HEK293 (cell line): ENCODE data around the gene SCNN1A.

Source experiments
- KLF10 ChIP-seq: fragments of 450-650 bp; IDR thresholded peaks from 2 replicates; pipeline ENCODE4 v1.5.1; 2018; ENCODE audit warnings: missing biosample characterization, mild to moderate bottlenecking, missing genetic modification characterization
- ZNF747 ChIP-seq: fragments of 450-650 bp; formaldehyde crosslinking; IDR thresholded peaks from 2 replicates; pipeline ENCODE4 v1.5.1; 2016; ENCODE audit warnings: missing biosample characterization, missing genetic modification characterization
- TF ChIP-seq, protein P1 (sequence below): fragments of 450-650 bp; formaldehyde crosslinking; IDR thresholded peaks from 2 replicates; pipeline ENCODE4 v1.5.1; 2016; ENCODE audit warnings: missing biosample characterization, missing genetic modification characterization

DNA sequence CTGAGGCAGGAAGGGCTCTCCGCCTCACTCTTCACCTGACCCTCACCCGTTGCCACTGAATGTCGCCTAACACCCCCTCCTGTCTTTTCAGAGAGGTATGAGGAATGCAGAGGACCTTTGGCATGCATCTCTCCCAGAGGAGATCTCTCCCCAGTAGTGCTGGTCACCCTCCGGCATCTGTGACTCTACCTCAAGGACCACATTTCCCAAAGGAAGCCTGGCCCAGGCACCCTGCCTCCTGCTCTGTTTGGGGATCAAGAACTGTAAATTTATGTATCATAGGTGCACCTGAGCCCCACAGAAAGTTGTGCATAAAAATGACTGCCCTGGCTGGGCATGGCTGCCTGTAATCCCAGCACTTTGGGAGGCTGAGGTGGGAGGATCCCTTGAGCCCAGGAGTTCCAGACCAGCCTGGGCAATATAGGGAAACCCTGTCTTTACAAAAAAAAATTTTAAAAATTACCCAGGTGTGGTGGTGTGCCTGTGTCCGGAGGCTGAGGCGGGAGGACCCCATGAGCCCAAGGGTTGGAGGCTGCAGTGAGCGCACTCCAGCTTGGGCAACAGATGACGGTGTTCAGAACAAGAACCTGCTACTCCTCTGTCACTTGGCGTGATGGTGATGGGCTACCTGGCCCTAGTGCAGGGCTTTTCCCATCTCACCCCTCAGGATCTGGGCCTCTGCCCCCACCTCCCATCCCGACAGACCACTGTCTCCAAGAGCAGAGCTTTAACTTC is 47.2 kb downstream of the SCNN1A start:
- TF ChIP-seq KLF10 (no peak), ZNF747 (no peak)
- TF ChIP-seq, protein P1, sequence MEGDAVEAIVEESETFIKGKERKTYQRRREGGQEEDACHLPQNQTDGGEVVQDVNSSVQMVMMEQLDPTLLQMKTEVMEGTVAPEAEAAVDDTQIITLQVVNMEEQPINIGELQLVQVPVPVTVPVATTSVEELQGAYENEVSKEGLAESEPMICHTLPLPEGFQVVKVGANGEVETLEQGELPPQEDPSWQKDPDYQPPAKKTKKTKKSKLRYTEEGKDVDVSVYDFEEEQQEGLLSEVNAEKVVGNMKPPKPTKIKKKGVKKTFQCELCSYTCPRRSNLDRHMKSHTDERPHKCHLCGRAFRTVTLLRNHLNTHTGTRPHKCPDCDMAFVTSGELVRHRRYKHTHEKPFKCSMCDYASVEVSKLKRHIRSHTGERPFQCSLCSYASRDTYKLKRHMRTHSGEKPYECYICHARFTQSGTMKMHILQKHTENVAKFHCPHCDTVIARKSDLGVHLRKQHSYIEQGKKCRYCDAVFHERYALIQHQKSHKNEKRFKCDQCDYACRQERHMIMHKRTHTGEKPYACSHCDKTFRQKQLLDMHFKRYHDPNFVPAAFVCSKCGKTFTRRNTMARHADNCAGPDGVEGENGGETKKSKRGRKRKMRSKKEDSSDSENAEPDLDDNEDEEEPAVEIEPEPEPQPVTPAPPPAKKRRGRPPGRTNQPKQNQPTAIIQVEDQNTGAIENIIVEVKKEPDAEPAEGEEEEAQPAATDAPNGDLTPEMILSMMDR: no peak
